Effector CD8-positive, alpha-beta T cell (primary cell): ENCODE data around the gene MAPK8.

Experiments
- DNase-seq: peaks from one replicate; lab custom pipeline; 2025; lab: John Stamatoyannopoulos, UW

Gene MAPK8

GRCh38 chr10:48450233-48450740, 143.8 kb downstream of the MAPK8 start:
- no peak for DNase-seq

DNA sequence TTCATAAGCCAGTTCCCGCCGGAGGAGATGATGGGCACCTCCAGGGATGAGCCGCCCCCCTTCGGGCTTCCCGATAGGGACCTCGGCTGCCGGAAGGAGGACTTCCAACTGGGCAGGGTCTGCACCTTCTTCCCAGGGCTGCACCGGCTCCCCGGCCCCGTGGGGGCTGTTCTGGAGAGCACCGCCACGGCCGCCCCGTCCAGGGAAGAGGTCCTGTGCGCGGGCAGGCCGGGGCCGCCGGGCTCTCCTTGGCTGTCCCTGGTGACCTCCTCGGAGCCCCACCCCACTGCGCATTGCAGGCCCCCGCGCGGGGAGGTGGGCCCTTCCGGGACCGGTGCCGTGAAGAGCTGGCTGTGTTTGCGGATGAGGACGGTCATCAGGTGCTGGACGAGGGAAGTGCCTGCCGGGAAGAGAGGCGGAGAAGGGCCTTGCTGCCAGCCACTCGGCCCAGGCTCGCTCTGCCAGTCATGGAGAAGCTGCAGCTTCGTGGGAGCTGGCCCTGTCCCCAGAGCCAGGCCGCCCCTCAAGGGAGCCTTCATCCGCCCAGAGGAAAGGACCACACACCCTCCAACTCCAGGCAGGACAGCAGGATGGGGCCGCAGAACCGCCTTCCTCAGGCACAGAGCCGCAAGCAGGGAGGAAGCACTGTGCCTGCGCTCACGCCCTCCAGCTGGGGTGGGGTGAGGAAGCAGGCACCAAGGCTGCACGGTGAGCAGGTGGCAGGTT, 144.4 kb downstream of the MAPK8 start:
- no peak for DNase-seq

- no peak for DNase-seq
Observed at GRCh38 chr10:48451969-48452878, 145.7 kb downstream of the MAPK8 start.

GRCh38 chr10:48452879-48453412, 146.5 kb downstream of the MAPK8 start:
- no peak for DNase-seq

GRCh38 chr10:48453451-48454301, 147.2 kb downstream of the MAPK8 start:
- DNase-seq, result no peak

- no peak for DNase-seq
Observed at GRCh38 chr10:48454302-48455054, 148.0 kb downstream of the MAPK8 start.

- no peak for DNase-seq
Observed at GRCh38 chr10:48455055-48455391, 148.5 kb downstream of the MAPK8 start.

GRCh38 chr10:48455392-48456151, 149.1 kb downstream of the MAPK8 start:
- DNase-seq, result no peak

- DNase-seq, result no peak
Observed at GRCh38 chr10:48456361-48456804, 149.9 kb downstream of the MAPK8 start.

- DNase-seq, result no peak
Observed at GRCh38 chr10:48456808-48457761, 150.6 kb downstream of the MAPK8 start.

- DNase-seq, result no peak
Observed at GRCh38 chr10:48457949-48458661, 151.6 kb downstream of the MAPK8 start.

DNA sequence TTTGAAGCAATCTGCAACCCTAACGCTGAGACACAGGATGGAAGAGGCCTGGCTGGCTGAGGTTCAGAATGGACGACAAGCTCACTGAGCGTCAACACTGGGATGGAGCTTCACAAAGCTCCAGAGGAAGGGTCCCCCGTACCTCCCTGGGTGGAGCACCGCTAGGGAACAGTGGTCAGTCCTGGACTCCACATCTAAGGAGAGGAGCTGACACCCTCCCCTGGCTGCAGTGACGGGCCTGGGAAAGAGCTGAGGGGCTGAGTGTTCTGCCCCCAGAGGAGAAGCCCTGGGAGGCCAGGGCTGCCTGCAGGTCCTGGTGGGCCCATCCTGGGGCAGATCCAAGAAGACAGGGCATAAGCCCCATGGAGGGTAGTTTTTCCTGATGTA, 152.2 kb downstream of the MAPK8 start:
- no peak for DNase-seq

DNA sequence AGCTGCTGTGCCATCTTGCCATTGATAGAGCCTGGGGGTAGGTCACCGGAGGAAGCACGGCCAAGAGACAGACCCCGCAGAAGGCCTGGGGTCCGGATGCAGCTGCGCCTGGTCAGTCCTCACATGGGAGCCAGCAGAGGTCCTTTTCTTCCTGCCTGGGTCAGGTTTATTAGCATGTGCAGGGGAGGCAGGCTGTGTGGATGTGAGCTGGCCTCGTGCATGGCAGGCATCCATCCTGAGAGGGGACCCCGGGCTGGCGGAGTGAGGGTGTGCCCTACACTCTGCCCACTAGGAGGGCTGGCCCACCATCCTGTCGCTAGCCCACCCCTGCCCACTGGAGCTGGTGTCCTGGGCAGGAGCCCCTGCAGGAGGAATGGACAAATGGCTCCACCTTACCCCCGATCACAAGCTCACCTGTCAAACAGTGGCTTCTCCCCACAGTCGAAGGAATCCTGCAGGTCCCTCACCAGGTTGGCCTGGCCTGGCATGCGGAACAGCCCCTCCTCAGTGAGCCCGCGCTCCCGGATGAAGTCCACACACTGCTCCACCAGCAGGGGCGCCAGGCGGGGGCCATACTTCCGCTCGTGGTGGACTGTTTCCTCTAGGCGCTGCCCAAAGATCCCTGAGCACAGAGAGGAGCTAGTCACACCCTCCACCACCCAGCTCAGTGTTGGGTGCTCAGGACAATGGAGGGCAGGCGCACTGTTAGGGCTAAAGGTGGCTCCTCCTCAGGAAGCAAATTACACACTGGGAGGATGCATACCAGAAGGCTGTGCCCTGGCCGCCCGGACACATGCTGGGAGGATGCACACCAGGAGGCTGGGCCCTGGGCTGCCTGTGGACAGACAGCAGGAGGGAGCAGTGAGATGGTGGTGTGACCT, 153.0 kb downstream of the MAPK8 start:
- DNase-seq, result no peak

DNA sequence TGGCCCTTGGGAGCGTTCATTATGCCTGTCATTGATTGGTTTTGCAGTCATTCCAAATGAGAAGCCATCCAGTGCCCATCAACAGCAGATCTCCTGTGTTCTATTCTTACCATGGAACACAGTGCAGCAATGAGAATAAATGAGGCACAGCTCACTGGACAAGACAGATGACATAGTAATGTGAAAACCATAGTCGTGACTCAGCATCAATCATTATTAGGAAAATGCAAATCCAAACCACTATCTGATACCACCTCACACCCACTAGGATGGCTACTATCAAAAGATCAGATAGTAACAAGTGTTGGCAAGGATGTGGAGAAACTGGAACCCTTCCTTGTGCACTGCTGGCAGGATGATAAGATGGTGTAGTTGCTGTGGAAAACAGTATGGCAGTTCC, 153.7 kb downstream of the MAPK8 start:
- DNase-seq, result no peak

DNA sequence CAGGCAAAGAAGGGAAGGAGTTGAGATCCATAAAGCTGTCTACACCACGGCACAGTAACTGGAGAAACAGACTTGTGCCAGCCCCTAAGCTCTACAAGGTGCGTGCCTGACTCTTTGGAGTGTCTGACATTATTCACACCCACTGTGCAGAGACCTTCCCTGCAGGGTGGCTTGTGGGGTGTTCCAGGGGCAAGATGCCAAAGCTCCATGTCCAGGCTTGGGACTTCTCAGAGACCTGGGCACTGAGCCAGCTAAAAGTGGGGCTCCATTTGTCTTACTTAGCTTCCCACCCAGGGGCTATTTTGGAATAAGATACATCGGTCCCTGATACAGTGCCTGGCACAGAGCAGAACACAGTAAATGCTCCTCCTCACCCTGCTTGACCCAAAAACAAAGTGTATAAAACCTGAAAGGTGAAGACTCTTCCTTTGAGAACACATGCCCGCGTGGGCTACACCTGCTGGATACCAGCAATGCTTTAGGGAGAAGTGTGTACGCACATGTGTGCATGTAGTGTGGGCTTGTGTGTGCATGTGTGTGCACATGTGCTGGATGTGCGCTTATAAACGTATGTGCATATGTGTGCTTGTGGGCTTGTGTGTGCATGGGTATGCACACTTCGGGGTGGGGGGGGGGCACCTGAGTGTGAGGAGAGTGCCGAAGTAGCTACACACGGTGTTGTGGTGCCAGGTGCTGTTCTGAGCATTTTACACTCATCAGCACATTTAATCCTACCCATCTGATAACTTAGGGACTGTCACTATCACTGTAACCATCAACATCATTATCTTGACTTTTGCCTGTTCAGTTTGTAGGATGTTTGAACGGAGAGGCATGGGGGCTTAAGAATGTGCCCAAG, 155.4 kb downstream of the MAPK8 start:
- no peak for DNase-seq

DNA sequence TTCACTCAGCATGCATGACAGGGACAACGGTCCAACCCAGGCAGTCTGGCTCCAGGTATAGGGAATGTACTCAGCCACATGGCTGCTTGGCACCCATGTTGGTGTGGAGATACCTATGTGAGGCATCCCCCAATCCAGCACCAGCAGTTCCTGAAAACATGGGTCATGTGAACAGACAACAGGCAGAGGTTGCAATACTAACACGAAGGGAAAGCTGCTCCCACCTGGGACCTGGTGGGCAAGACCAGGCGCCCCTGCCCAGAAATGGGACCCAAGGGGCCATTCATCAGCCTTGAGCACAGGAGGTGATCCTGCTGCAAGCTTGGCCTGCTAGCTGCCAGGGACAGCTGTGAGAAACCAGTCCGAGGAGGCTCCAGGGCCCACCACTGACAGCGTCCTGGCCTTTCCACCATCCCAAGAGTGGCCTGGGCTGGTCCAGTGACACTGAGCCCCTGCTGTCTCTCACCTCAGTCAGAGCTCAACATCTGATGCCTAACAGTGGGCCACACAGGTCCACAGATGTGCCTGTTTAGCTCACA, 156.1 kb downstream of the MAPK8 start:
- DNase-seq, result no peak
